ENCODE results near the gene DISC1.

- TF ChIP-seq CTCF (IDR thresholded peaks at IDR 0.05) (no peak), MXI1 (IDR thresholded peaks at IDR 0.05; ENCODE audit: low read depth, low read length) (no peak), GABPA (IDR thresholded peaks at IDR 0.05; ENCODE audit: low read depth) (no peak), FOXM1 (IDR thresholded peaks at IDR 0.05; ENCODE audit: low read depth) (no peak), FOSL2 (IDR thresholded peaks at IDR 0.05; ENCODE audit: borderline replicate concordance, low read depth) (no peak), RFX5 (IDR thresholded peaks at IDR 0.05; ENCODE audit: low read length) (no peak), EP300 (IDR thresholded peaks at IDR 0.05; ENCODE audit: borderline replicate concordance in 1 of 2, low read depth in 1 of 2, low read length in 1 of 2) (no peak), TEAD4 (IDR thresholded peaks at IDR 0.05; ENCODE audit: borderline replicate concordance, insufficient read depth) (no peak), POLR2AphosphoS5 (IDR thresholded peaks at IDR 0.05; ENCODE audit: low read depth, low read length) (no peak), RCOR1 (IDR thresholded peaks at IDR 0.05; ENCODE audit: low read length) (no peak), USF2 (IDR thresholded peaks at IDR 0.05; ENCODE audit: borderline replicate concordance, low read depth, low read length) (no peak), YY1 (IDR thresholded peaks at IDR 0.05; ENCODE audit: low read depth) (no peak), ZBTB33 (IDR thresholded peaks at IDR 0.05; ENCODE audit: borderline replicate concordance, low read depth) (no peak)
Measured at GRCh38 chr1:231938211-231938610, 311.6 kb downstream of the DISC1 start.

All from SK-N-SH (cell line).